B cell (primary cell): Measurements from ENCODE around the gene BZW1. TPM values are rescaled to one million over a fixed set of nuclear protein-coding genes. Genes with fewer than 3 reads are reported as not detected.

Experiments
- ATAC-seq: fragments of 200-7000 bp; cut with Tn5 transposase; one replicate; pipeline ENCODE4 v1.10.0; 2021; ENCODE audit warnings: low read depth, mild to moderate bottlenecking, moderate number of reproducible peaks, moderate library complexity
- CTCF ChIA-PET: fragments of 350-600 bp; sonication (Branson Sonifier 250); formaldehyde crosslinking; loops from one replicate; lab custom pipeline; 2021; ENCODE audit warnings: antibody characterized with exemption, inconsistent platforms; lab: Charles Lee
- POLR2A ChIA-PET: fragments of 350-600 bp; sonication (Branson Sonifier 250); formaldehyde crosslinking; loops from one replicate; lab custom pipeline; 2021; ENCODE audit warnings: antibody characterized with exemption; lab: Charles Lee
- DNase-seq: peaks from one replicate; pipeline ENCODE4 v3.0.0; 2013
- H2AFZ ChIP-seq: 2 replicates; pipeline ENCODE4 v1.6.1; 2012; ENCODE audit warnings: mild to moderate bottlenecking, low read depth, low read length; ENCODE audit not compliant: insufficient read depth, poor library complexity, severe bottlenecking
- H3K27ac ChIP-seq, 2 donors: 1 replicate in 1 of 2; 2 replicates in 1 of 2; pipeline ENCODE4 v1.5.1; 2012 to 2013; ENCODE audit warnings: low read length in 2 of 2, mild to moderate bottlenecking in 2 of 2, moderate library complexity in 1 of 2
- H3K27me3 ChIP-seq, 4 experiments: fragments of 200-600 bp in 1 of 4; sonication (generic) in 1 of 4; replicated peaks in 1 of 4; 1 replicate in 2 of 4; 2 replicates in 2 of 4; pipeline versions ENCODE4 v1.6.1 to v1.7.0; 2013 to 2016; ENCODE audit warnings: low read length in 3 of 4, mild to moderate bottlenecking in 2 of 4, mixed read lengths in 1 of 4, moderate library complexity in 1 of 4; ENCODE audit not compliant: insufficient read depth in 4 of 4, control insufficient read depth in 3 of 4; ENCODE audit errors: control extremely low read depth in 1 of 4
- H3K36me3 ChIP-seq, 2 experiments: replicated peaks in 1 of 2; 1 replicate in 1 of 2; 2 replicates in 1 of 2; pipeline versions ENCODE4 v1.6.1 to v1.7.1; 2013; ENCODE audit warnings: low read length in 1 of 2; ENCODE audit not compliant: insufficient read depth in 2 of 2, control insufficient read depth in 1 of 2; ENCODE audit errors: control extremely low read depth in 1 of 2, extremely low read depth in 1 of 2
- H3K4me1 ChIP-seq, 2 donors: fragments of 200-600 bp in 1 of 2; sonication (generic) in 1 of 2; 1 replicate in 1 of 2; 2 replicates in 1 of 2; pipeline versions ENCODE4 v1.5.1 to v1.6.1; 2013 to 2017; ENCODE audit warnings: low read length in 2 of 2; ENCODE audit not compliant: control insufficient read depth in 2 of 2, insufficient read depth in 2 of 2
- H3K4me2 ChIP-seq: replicated peaks from 2 replicates; pipeline ENCODE3; 2012; ENCODE audit warnings: mild to moderate bottlenecking, low read depth, low read length; ENCODE audit not compliant: poor library complexity, severe bottlenecking
- H3K4me3 ChIP-seq, 5 experiments: fragments of 200-600 bp in 1 of 5; sonication (generic) in 1 of 5; 1 replicate in 3 of 5; 2 replicates in 2 of 5; pipeline versions ENCODE4 v1.5.1 to v1.7.0; 2011 to 2016; ENCODE audit warnings: low read length in 4 of 5, mild to moderate bottlenecking in 4 of 5, low read depth in 2 of 5, control low read depth in 1 of 5, moderate library complexity in 1 of 5; ENCODE audit not compliant: insufficient read depth in 1 of 5; ENCODE audit errors: control extremely low read depth in 1 of 5, extremely low read depth in 1 of 5
- H3K79me2 ChIP-seq: fragments of 200-600 bp; sonication (generic); one replicate; pipeline ENCODE4 v1.6.0; 2016; ENCODE audit warnings: low read length; ENCODE audit not compliant: control insufficient read depth, insufficient read depth
- H3K9ac ChIP-seq: fragments of 200-600 bp; sonication (generic); 2 replicates; pipeline ENCODE4 v1.6.1; 2017; ENCODE audit warnings: mild to moderate bottlenecking, low read length, moderate library complexity
- H3K9me3 ChIP-seq, 3 donors: one replicate each; pipeline versions ENCODE4 v1.6.1 to v1.7.1; 2013; ENCODE audit warnings: low read length in 2 of 3; ENCODE audit not compliant: control insufficient read depth in 2 of 3, insufficient read depth in 1 of 3; ENCODE audit errors: control extremely low read depth in 1 of 3
- H4K20me1 ChIP-seq: 2 replicates; pipeline ENCODE4 v1.6.0; 2012; ENCODE audit warnings: mild to moderate bottlenecking, low read length; ENCODE audit not compliant: insufficient read depth, control insufficient read depth, poor library complexity, severe bottlenecking
- H3K27ac Mint-ChIP-seq: one replicate; pipeline ENCODE4 v1.8.0; 2021; ENCODE audit warnings: mixed read lengths
- H3K27me3 Mint-ChIP-seq: one replicate; pipeline ENCODE4 v1.8.0; 2021; ENCODE audit warnings: mixed read lengths
- H3K4me1 Mint-ChIP-seq: one replicate; pipeline ENCODE4 v1.8.0; 2021; ENCODE audit warnings: mixed read lengths
- H3K4me3 Mint-ChIP-seq: one replicate; pipeline ENCODE4 v1.8.0; 2021; ENCODE audit warnings: mixed read lengths
- H3K9me3 Mint-ChIP-seq: one replicate; pipeline ENCODE4 v1.8.0; 2022; ENCODE audit warnings: mixed read lengths; ENCODE audit not compliant: insufficient read depth
- CTCF ChIP-seq: fragments of 200-600 bp; IDR thresholded peaks from one replicate; pipeline ENCODE4 v1.8.0; 2022; ENCODE audit warnings: antibody characterized with exemption, mild to moderate bottlenecking
- EZH2 ChIP-seq: IDR thresholded peaks from 2 replicates; pipeline ENCODE4 v1.6.1; 2012; ENCODE audit warnings: borderline replicate concordance, low read depth, mild to moderate bottlenecking, moderate library complexity, low read length; ENCODE audit not compliant: insufficient read depth, poor library complexity, severe bottlenecking
- WGBS: methylation state at CpG from one replicate; pipeline ENCODE4 v1.1.5; 2013; ENCODE audit warnings: missing lambda C conversion rate; ENCODE audit not compliant: insufficient coverage; 5-methylcytosine and 5-hydroxymethylcytosine counted together
- intact Hi-C: fragments of 100-400 bp; cut with micrococcal nuclease; formaldehyde crosslinking; loops from one replicate; pipeline ENCODE4 v1.10.0; 2022
- polyA plus RNA-seq: library from polyadenylated mRNA; depleted of rRNA; stranded (reverse); fragments of >200 nt; gene quantifications from 2 replicates; pipeline ENCODE4 v1.2.3, GENCODE V29; 2012
- total RNA-seq, 2 donors: library from RNA; stranded (reverse); fragments of 120-200 nt in 1 of 2; gene quantifications; 1 replicate in 1 of 2; 2 replicates in 1 of 2; pipeline versions ENCODE4 v1.2.3 to v1.2.4, GENCODE V29; 2013 to 2022

Gene BZW1
- total and polyA plus RNA-seq, 2 donors (not counting 1 experiment from before 2014, with no cell fraction given) = 53.8 to 109 TPM

GRCh38 chr2:200794143-200794542 lies 17.6 kb upstream of the BZW1 start:
- Mint-ChIP-seq H3K4me3 (no peak overlapping the region), H3K4me1 (no peaks in the 10 kb centered on the region), H3K9me3 (no peaks in the 10 kb centered on the region), H3K27me3 (peaks cover 21% of the 10 kb centered on the region), H3K27ac (no peak overlapping the region)
- Histone ChIP-seq H3K27me3 (no peaks in the 10 kb centered on the region), H3K9me3 (no peaks in the 10 kb centered on the region), H3K4me1 (no peaks in the 10 kb centered on the region), H3K79me2 (no peaks in the 10 kb centered on the region), H3K4me2 (no peak overlapping the region), H3K27ac (no peak overlapping the region), H3K4me3 (no peak overlapping the region), H4K20me1 (no peaks in the 10 kb centered on the region), H2AFZ (no peak overlapping the region), H3K36me3 (no peaks in the 10 kb centered on the region), H3K9ac (no peak overlapping the region)
- no peak for DNase-seq
- intact Hi-C loops = no loop called here
- ATAC-seq = no peak
- ChIA-PET POLR2A (no interaction called here), CTCF (no interaction called here)
- TF ChIP-seq CTCF (no peak), EZH2 (no peak)
- WGBS = no CpG with 5 or more reads among the region's 2 CpGs

- no peak overlapping the region for H3K27ac Mint-ChIP-seq
- no peaks in the 10 kb centered on the region for H3K79me2 ChIP-seq
- POLR2A ChIA-PET = no interaction called here
- DNase-seq (no peak), ATAC-seq (no peak)
- no peaks in the 10 kb centered on the region for H3K9me3 ChIP-seq
- CTCF ChIA-PET = no interaction called here
- no peaks in the 10 kb centered on the region for H3K36me3 ChIP-seq
- H3K4me1 ChIP-seq = no peaks in the 10 kb centered on the region
- H3K27me3 ChIP-seq = no peaks in the 10 kb centered on the region
- H3K9ac ChIP-seq = no peak overlapping the region
- H4K20me1 ChIP-seq = no peaks in the 10 kb centered on the region
- WGBS = 89% methylated on average over 4 of the region's 8 CpGs
- no peak overlapping the region for H3K27ac ChIP-seq
- no peak overlapping the region for H3K4me3 ChIP-seq
- no peak overlapping the region for H2AFZ ChIP-seq
- no peak overlapping the region for H3K4me3 Mint-ChIP-seq
- H3K27me3 Mint-ChIP-seq = peaks cover 15% of the 10 kb centered on the region
- TF ChIP-seq CTCF (no peak), EZH2 (no peak)
- H3K9me3 Mint-ChIP-seq = no peaks in the 10 kb centered on the region
- H3K4me1 Mint-ChIP-seq = no peaks in the 10 kb centered on the region
- H3K4me2 ChIP-seq = no peak overlapping the region
- intact Hi-C loops = no loop called here
Observed at GRCh38 chr2:200795028-200795440, 16.7 kb upstream of the BZW1 start.
